Measurements from ENCODE around the gene HMGB1.

Gene HMGB1

GRCh38 chr13:30429721-30430694 is 35.7 kb downstream of the HMGB1 start:
- DNase-seq, result no peak

GRCh38 chr13:30429235-30429634 is 36.5 kb downstream of the HMGB1 start:
- DNase-seq, result no peak

GRCh38 chr13:30423891-30424290 is 41.8 kb downstream of the HMGB1 start:
- no peak for DNase-seq

- peak; percentile 49 for DNase-seq
Measured at GRCh38 chr13:30422054-30422839, 43.5 kb downstream of the HMGB1 start, which contains the start of gene UBE2L5. TSS of gene UBE2L5 (plus strand) at chr13:30422493. CDS start at chr13:30427991, 5,498 bp downstream.

GRCh38 chr13:30421093-30422053 is 44.4 kb downstream of the HMGB1 start:
- peak; percentile 57 for DNase-seq

- no peak for DNase-seq
Measured at GRCh38 chr13:30418717-30419459, 46.8 kb downstream of the HMGB1 start.

GRCh38 chr13:30418075-30418716 is 47.5 kb downstream of the HMGB1 start:
- no peak for DNase-seq

GRCh38 chr13:30416471-30416870 is 49.3 kb downstream of the HMGB1 start:
- DNase-seq, result no peak

- DNase-seq, result no peak
Measured at GRCh38 chr13:30415430-30416030, 50.2 kb downstream of the HMGB1 start.

- peak; percentile 45 for DNase-seq
Measured at GRCh38 chr13:30413842-30414241, 51.9 kb downstream of the HMGB1 start.

- no peak for DNase-seq
Measured at GRCh38 chr13:30412346-30412745, 53.4 kb downstream of the HMGB1 start.

- DNase-seq, result no peak
Measured at GRCh38 chr13:30410705-30411125, 55.0 kb downstream of the HMGB1 start.

GRCh38 chr13:30409886-30410704 is 55.6 kb downstream of the HMGB1 start:
- no peak for DNase-seq

GRCh38 chr13:30408319-30409101 is 57.2 kb downstream of the HMGB1 start:
- peak; percentile 95 for DNase-seq

- DNase-seq, result no peak
Measured at GRCh38 chr13:30406779-30407416, 58.8 kb downstream of the HMGB1 start.

Data from GF-D8 (cell line).